Neutrophil (primary cell): Measurements from ENCODE around the gene RAD51B.

Experiments used
- H3K27ac ChIP-seq: fragments of 200-600 bp; sonication (generic); 2 replicates; pipeline ENCODE4 v1.5.1; 2016; ENCODE audit warnings: mild to moderate bottlenecking, moderate library complexity
- H3K27me3 ChIP-seq: fragments of 200-600 bp; sonication (generic); 2 replicates; pipeline ENCODE4 v1.6.0; 2016; ENCODE audit warnings: mild to moderate bottlenecking
- H3K36me3 ChIP-seq: fragments of 200-600 bp; sonication (generic); 2 replicates; pipeline ENCODE4 v1.5.1; 2017
- H3K4me1 ChIP-seq, 2 experiments: fragments of 200-600 bp in 1 of 2; sonication (generic) in 1 of 2; 1 replicate in 1 of 2; 2 replicates in 1 of 2; pipeline versions ENCODE4 v1.5.1 to v1.6.1; 2013 to 2016; ENCODE audit warnings: low read depth in 1 of 2, low read length in 1 of 2, mild to moderate bottlenecking in 1 of 2, moderate library complexity in 1 of 2; ENCODE audit not compliant: control insufficient read depth in 1 of 2, insufficient read depth in 1 of 2
- H3K4me3 ChIP-seq, 2 experiments: fragments of 200-600 bp in 1 of 2; sonication (generic) in 1 of 2; 1 replicate in 1 of 2; 2 replicates in 1 of 2; pipeline ENCODE4 v1.5.1; 2013 to 2016; ENCODE audit warnings: low read depth in 1 of 2, low read length in 1 of 2, mild to moderate bottlenecking in 1 of 2, moderate library complexity in 1 of 2
- H3K9me3 ChIP-seq: fragments of 200-600 bp; sonication (generic); 2 replicates; pipeline ENCODE4 v1.5.1; 2016
- CTCF ChIP-seq: fragments of 200-600 bp; sonication (generic); IDR thresholded peaks from 2 replicates; pipeline ENCODE4 v1.5.1; 2016; ENCODE audit warnings: antibody characterized with exemption

RAD51B gene

GRCh38 chr14:68733086-68733914, 913.7 kb downstream of the RAD51B start:
- peak overlapping the region; percentile 60 to 70 for H3K4me3 ChIP-seq
- H3K27me3 ChIP-seq: peaks cover 6% of the 10 kb centered on the region
- H3K36me3 ChIP-seq: no peaks in the 10 kb centered on the region
- peak overlapping the region; percentile 100 for H3K27ac ChIP-seq
- H3K4me1 ChIP-seq: peaks cover 86 to 87% of the 10 kb centered on the region in 2 experiments
- TF ChIP-seq CTCF: peak; percentile 15
- no peaks in the 10 kb centered on the region for H3K9me3 ChIP-seq

- TF ChIP-seq CTCF: no peak
- Histone ChIP-seq H3K4me1 (peaks cover 82 to 84% of the 10 kb centered on the region in 2 experiments), H3K27ac (peak overlapping the region; percentile 100)
These were observed 914.7 kb downstream of the RAD51B start for GRCh38 chr14:68734231-68734732.

GRCh38 chr14:68735856-68736255, 916.3 kb downstream of the RAD51B start:
- no peaks in the 10 kb centered on the region for H3K36me3 ChIP-seq
- H3K27me3 ChIP-seq: no peaks in the 10 kb centered on the region
- H3K4me1 ChIP-seq: peaks cover 73 to 80% of the 10 kb centered on the region in 2 experiments

More at GRCh38 chr14:68734231-68734732, 914.7 kb downstream of the RAD51B start:
- H3K36me3 ChIP-seq: no peaks in the 10 kb centered on the region
- H3K9me3 ChIP-seq: no peaks in the 10 kb centered on the region
- peak overlapping the region; percentile 60 to 70 for H3K4me3 ChIP-seq
- no peaks in the 10 kb centered on the region for H3K27me3 ChIP-seq

GRCh38 chr14:68736471-68736871, 916.9 kb downstream of the RAD51B start:
- H3K9me3 ChIP-seq: no peaks in the 10 kb centered on the region
- H3K36me3 ChIP-seq: no peaks in the 10 kb centered on the region
- no peak for TF ChIP-seq CTCF
- no peaks in the 10 kb centered on the region for H3K27me3 ChIP-seq
- H3K4me1 ChIP-seq: peaks cover 73 to 80% of the 10 kb centered on the region in 2 experiments
- peak overlapping the region; percentile 100 for H3K27ac ChIP-seq
- H3K4me3 ChIP-seq: no peak overlapping the region

More at GRCh38 chr14:68735856-68736255, 916.3 kb downstream of the RAD51B start:
- H3K4me3 ChIP-seq: no peak overlapping the region
- peak overlapping the region; percentile 100 for H3K27ac ChIP-seq
- no peaks in the 10 kb centered on the region for H3K9me3 ChIP-seq
- no peak for TF ChIP-seq CTCF

GRCh38 chr14:68737086-68737485, 917.5 kb downstream of the RAD51B start:
- peak overlapping the region; percentile 100 for H3K27ac ChIP-seq
- no peak for TF ChIP-seq CTCF
- no peaks in the 10 kb centered on the region for H3K27me3 ChIP-seq
- H3K4me1 ChIP-seq: peaks cover 73 to 80% of the 10 kb centered on the region in 2 experiments
- H3K36me3 ChIP-seq: no peaks in the 10 kb centered on the region
- no peak overlapping the region for H3K4me3 ChIP-seq
- no peaks in the 10 kb centered on the region for H3K9me3 ChIP-seq
